GM19035 (cell line): Measurements from ENCODE around the gene UXS1.

Experiments used
- ATAC-seq: cut with Tn5 transposase; IDR thresholded peaks from one replicate; pipeline ENCODE4 v1.9.1; 2021; ENCODE audit not compliant: unreplicated experiment

Gene UXS1

GRCh38 chr2:106161938-106162820, 31.9 kb downstream of the UXS1 start:
- ATAC-seq, result no peak

- no peak for ATAC-seq
Measured at GRCh38 chr2:106161341-106161740, 32.8 kb downstream of the UXS1 start.

- no peak for ATAC-seq
Measured at GRCh38 chr2:106160786-106161261, 33.3 kb downstream of the UXS1 start.

- ATAC-seq, result no peak
Measured at GRCh38 chr2:106159866-106160785, 34.0 kb downstream of the UXS1 start.

GRCh38 chr2:106158871-106159270, 35.2 kb downstream of the UXS1 start:
- ATAC-seq, result no peak

- no peak for ATAC-seq
Measured at GRCh38 chr2:106158131-106158530, 36.0 kb downstream of the UXS1 start.

- no peak for ATAC-seq
Measured at GRCh38 chr2:106157416-106157815, 36.7 kb downstream of the UXS1 start.

- ATAC-seq, result no peak
Measured at GRCh38 chr2:106156305-106157296, 37.5 kb downstream of the UXS1 start.

- ATAC-seq, result no peak
Measured at GRCh38 chr2:106153781-106154180, 40.3 kb downstream of the UXS1 start.

- ATAC-seq, result no peak
Measured at GRCh38 chr2:106147665-106148064, 46.4 kb downstream of the UXS1 start.

GRCh38 chr2:106147159-106147558, 46.9 kb downstream of the UXS1 start:
- ATAC-seq, result no peak

GRCh38 chr2:106144621-106145331, 49.3 kb downstream of the UXS1 start:
- no peak for ATAC-seq

GRCh38 chr2:106143495-106144215, 50.4 kb downstream of the UXS1 start:
- ATAC-seq, result no peak

GRCh38 chr2:106142683-106143082, 51.4 kb downstream of the UXS1 start:
- ATAC-seq, result no peak

- ATAC-seq, result no peak
Measured at GRCh38 chr2:106140913-106141312, 53.2 kb downstream of the UXS1 start.

GRCh38 chr2:106140113-106140512, 54.0 kb downstream of the UXS1 start:
- no peak for ATAC-seq

GRCh38 chr2:106139238-106139935, 54.7 kb downstream of the UXS1 start:
- no peak for ATAC-seq

- ATAC-seq, result no peak
Measured at GRCh38 chr2:106138543-106139237, 55.4 kb downstream of the UXS1 start.
